ENCODE results near the gene TOM1.

Gene TOM1

GRCh38 chr22:35384527-35384926 lies 84.8 kb downstream of the TOM1 start:
- H3K27ac ChIP-seq: no peak overlapping the region
- TF ChIP-seq CTCF (conservative IDR thresholded peaks at IDR 0.05): no peak

- TF ChIP-seq CTCF (conservative IDR thresholded peaks at IDR 0.05): no peak
- H3K27ac ChIP-seq: no peak overlapping the region
Measured at GRCh38 chr22:35384975-35385588, 85.4 kb downstream of the TOM1 start.

- TF ChIP-seq CTCF (conservative IDR thresholded peaks at IDR 0.05): no peak
- H3K27ac ChIP-seq: no peak overlapping the region
Measured at GRCh38 chr22:35386670-35387288, 87.1 kb downstream of the TOM1 start.

GRCh38 chr22:35390933-35391332 lies 91.2 kb downstream of the TOM1 start:
- H3K27ac ChIP-seq: no peak overlapping the region
- TF ChIP-seq CTCF (conservative IDR thresholded peaks at IDR 0.05): no peak

GRCh38 chr22:35392357-35392756 lies 92.7 kb downstream of the TOM1 start:
- no peak for TF ChIP-seq CTCF (conservative IDR thresholded peaks at IDR 0.05)
- H3K27ac ChIP-seq: peak overlapping the region; percentile 41

- no peak overlapping the region for H3K27ac ChIP-seq
- no peak for TF ChIP-seq CTCF (conservative IDR thresholded peaks at IDR 0.05)
Measured at GRCh38 chr22:35393116-35394010, 93.7 kb downstream of the TOM1 start.

- TF ChIP-seq CTCF (conservative IDR thresholded peaks at IDR 0.05): no peak
- no peak overlapping the region for H3K27ac ChIP-seq
Measured at GRCh38 chr22:35394011-35394312, 94.3 kb downstream of the TOM1 start.
